Stimulated activated CD4-positive, alpha-beta T cell treated with anti-CD3 and anti-CD28 coated beads, Interleukin-1b, Interleukin-23, amount 100 ng/mL, for 4 hours (primary cell): Measurements from ENCODE around the gene GMPR2.

Experiments used
- DNase-seq, 2 donors: peaks; one replicate each; pipeline ENCODE4 v3.0.0-alpha.2; 2020; ENCODE audit warnings: low read depth in 2 of 2

The GMPR2 gene

DNA sequence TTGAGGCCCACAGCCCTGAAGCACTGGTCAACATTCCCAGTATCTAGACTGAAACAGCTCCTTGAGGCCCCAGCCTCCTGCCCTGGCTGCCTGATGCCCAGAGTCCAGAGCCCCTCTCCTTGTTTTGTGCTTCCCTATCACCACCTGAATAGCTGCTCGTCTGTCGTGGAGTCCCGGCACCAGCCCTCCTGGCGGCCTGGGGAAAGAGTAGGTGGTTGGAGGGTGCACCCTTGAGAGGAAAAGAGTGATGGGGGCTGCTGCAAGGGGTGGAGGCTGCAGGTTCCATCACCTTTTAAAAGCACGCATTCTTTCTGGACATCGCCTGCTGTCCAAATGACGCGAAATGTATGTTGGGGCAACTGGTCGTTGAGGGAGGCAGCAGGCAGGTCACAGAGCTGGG lies 35.5 kb downstream of the GMPR2 start:
- no peak for DNase-seq

GRCh38 chr14:24269368-24269767 lies 36.6 kb downstream of the GMPR2 start:
- DNase-seq: no peak

- DNase-seq: no peak
These were observed 37.3 kb downstream of the GMPR2 start for GRCh38 chr14:24269910-24270536.

DNA sequence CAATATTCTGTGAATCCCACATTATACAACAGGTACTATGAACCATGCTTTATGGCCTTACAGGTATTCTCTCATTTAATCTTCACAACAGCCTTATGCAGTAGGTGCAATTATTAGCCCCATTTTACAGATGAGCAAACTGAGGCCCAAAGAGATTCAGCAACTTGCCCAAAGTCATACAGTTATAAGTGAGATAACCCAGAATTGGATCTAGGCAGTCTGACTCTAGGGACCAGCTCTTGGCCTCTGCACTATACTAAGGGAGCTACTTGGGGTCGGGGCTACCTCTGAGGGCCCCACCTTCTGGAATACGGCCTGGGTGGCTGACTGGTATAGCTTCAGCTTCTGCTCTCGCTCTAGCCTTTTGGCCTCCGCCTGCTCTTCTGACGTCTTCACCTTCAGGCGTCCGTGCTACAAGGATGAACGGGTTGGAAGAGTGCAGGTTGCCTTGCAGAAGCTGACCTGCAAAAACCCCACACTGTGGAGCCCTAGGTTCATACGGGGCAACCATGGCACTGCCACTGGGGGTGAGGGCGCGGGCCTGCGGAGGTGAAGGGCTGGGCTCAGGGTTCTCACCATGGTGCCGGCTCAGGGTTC lies 37.9 kb downstream of the GMPR2 start:
- DNase-seq: no peak

DNA sequence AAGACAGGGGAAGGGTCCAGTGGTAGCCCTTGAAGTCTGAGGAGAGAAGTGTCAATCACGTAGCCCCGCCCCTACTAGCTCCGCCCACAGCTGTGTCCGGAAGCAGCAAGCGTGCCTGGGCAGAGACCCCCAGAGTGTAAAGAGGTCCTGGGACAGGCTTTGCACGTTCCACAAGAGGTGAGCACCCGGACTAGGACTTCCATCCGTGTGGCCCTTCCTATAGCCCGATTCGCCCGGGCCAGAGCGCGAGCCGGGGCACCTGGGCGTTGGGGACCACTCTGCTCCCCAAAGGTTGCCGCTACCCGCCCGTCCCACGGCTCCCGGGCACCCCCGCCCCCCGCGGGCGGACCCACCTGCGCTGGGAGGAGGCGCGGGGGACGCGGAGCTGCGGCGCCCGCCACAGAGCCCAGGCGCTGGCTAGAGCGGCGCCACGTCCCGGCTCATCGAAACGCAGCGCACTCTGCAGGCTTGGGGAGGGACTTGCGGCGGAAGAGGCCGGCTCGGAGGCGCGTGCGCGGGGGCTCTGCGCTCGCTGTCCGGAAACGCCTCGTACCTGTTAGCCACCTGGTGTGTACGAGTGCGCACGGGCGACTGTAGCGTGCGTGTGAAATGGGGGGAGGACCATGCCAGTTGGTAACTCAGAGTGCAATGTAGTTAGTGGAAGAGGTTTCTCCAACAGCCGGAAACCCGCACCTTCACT lies 38.6 kb downstream of the GMPR2 start, which contains the start of gene RABGGTA:
RABGGTA (minus strand) TSS at position 464 of the 700 bp plus-strand sequence. CDS start 482 bp downstream, outside the sequence.
- DNase-seq: peak; percentile 80 to 86

DNA sequence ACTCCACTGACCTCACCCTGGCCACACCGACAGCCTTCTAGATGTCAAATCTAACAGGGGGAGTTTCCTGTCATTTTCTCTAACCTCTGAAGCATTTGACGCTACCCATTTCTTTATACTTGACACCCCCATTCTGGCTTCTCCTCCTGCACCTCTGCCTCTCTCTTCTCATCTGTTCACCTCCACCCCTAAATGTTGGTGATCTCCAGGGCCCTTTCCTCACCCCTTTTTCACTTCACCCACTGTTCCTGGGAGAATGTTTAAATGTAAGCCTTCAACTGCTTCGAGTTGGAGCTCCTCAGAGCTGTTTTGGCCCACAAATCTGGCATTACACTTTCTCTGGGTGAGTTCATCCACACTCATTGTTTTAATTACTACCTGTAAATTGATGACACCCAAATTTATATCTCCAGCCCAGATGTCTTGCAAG lies 39.1 kb downstream of the GMPR2 start:
- DNase-seq: no peak

DNA sequence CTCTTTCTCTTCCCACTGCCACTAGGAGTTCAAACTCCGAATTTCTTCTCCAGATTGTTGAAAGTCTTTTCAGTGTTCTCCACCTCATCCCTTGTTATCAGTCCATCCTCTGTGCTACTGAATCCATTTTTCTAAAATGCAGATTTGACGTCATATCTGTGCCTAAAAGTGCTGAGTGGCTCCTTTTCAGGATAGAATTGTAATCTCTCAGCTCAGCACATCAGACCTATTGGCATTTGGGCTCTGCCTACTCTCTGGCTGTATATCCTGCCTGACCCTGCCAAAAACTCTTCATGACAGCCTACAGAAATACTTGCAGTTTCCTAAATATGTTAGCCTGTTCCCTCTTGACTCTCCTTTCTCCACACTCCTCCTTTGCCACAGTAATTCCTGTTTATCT lies 39.7 kb downstream of the GMPR2 start:
- DNase-seq: no peak

DNA sequence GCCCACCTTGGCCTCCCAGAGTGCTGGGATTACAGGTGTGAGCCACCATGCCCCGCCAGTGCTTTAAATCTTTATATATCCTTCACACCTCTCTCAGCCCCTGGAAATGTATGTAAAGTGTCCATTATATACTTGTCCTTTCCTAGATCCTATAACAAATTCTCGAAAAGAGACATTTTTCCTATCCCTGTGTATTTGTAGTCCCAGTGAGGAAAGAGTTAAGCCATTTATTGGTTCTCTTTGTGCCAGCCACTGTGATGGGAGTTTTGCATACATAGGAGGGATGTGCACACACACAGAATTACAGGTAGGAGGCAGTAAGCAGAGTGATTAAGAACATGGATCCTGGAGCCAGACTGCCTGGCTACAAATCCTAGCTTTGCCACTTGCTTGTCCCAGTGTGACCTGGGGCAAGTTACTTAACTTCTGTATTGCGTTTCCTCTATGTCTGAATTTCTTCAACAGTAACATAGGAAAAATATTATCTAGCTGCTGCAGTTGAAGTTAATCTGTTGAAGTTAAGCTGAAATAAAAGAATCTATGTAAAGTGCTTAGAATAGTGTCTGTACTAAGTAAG lies 40.8 kb downstream of the GMPR2 start:
- no peak for DNase-seq

DNA sequence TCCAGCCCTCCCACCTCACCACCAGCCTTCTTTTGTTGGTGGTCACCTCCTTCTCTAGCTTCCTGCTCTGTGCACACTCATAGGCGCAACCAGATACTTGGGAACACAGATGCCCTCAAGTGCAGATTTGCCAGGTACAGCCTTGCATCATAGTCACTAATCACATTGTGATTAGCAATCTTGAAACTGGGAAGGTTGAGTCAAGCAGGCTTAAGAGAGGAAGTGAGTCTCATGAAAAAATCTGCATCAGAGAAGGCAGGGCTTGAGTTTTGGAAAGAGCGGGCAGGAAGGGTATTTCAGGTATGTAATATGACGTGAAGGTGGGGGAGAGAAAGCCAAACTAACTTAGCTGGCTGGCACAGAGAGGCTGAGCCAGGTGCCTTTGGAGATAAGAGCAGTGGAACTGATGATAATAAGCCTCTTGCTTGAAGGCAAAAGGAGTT lies 41.4 kb downstream of the GMPR2 start:
- peak; percentile 27 to 48 for DNase-seq

DNA sequence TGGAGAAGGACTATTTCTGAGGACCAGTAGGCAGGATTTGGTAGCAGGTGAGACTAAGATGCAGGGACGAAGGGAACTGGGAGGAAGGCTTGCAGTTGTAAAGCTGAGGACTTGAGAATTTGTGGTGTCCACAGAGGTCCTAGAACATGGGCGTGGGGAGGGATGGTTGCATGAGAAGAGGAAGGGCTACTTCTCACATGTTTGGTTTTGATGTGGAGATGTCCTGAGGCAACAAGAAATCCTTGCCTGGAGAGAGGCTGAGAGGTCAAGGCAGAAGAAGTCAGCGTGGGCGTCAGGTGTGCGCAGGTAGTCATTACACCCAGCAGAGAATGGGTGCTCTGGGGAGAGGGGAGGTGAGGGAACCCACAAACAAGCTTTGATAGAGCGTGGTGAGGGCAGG lies 44.3 kb downstream of the GMPR2 start:
- DNase-seq: no peak

DNA sequence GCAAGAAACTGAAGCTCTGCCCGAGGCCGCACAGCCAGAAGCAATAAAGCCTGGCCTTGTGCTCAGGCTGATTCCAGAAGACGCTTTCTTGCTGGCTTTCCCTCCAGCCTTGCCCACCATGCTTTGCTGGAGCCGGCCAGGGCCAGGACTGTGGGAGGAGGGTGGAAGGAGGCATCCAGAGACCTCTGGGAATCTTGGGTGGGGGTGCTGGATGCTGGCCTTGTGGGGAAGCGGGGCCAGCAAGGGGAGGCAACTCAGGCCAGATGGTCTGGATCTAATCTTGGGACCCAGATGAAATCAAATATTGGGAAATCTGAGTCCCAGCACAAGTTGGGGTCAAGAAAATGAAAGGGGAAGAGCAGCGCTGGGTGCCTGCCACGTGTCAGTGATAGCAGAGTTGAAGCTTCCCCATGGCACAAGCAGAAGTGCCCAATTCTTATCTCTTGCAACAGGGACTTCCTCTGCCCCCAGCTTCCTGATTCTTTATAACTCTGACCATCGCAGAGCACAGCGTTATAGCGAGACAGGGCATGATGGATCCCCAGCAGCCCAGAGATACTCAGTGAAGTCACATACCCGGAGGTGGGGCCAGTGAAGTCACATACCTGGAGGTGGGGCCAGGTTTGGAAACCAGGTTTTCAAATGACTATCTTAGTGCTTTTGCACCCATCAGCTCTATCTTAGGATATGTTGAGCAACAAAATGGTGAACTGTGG lies 45.0 kb downstream of the GMPR2 start:
- no peak for DNase-seq

GRCh38 chr14:24278424-24278823 lies 45.7 kb downstream of the GMPR2 start:
- no peak for DNase-seq

DNA sequence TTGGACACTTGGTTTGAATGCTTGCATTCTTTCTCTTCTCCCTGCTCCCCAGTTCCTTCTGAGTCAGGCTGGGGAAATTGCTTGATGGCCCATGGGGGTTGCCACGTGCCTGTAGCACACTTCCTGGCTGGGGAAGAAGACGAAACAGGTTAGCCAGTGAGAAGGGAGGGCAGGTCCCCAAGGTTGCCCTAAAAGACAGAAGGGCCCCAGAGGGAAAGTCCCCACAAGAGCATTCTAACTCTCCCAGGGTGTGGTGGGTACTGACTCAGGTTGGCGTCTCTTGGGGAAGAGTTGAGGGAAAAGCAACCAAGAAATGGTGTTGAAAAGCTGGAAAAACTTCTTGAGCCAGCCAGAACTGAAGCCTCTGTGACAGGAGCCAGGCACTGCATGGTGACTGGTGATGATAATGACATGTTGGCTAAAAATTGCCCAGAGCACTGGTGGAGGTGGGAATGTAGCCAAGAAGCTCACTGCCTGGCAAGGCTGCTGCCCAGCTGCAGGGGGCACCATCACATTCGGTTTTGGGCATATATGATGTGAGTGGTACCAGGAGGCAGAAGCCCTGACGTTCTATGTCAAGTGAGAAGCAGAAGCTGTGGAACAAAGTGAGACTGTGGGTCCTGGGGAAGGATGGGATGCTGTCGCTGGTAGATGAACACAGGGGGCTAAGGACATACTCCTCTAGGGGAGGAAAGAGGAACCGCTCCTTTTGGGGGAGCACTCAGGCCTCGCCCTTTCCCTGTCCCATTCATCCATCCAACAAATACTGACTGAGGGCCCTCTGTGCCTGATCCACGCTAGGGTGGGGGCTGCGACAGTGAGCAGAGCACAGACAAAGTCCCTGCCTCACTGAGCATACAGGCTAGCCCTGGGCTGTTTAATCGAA lies 46.8 kb downstream of the GMPR2 start:
- DNase-seq: peak in 1 of 2 donors; percentile 43

DNA sequence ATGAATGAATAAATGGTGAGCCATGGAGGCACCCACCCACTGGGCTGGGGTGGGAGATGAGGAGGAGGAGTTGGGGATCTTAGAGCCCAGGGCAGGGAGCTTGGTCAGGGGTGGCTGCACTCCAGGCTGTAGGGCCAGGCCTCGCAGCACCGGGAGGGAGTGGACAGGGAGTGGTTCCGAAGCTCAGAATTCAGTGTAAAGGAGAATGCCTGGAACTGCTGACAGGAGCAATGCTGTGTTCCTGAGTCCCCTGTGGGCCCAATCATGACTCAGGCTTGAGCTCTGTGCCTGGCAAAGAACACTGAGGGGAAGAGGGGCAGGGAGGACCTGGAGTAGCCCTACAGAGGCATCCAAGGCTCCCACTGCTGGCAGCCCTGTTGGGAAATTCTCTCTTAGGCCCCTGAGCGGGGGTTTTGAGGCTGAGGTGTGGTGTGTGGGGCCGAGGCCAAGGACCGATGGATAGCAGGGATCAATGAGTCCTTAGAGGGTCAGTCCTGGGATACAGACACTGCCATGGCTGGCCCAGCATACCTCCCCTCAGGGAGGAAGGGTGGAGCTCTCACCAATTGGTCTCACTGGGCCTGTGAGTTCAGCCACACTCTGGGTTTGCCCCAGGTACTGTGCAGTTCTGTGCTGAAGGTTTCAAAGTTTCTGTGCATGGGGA lies 48.2 kb downstream of the GMPR2 start:
- DNase-seq: no peak

GRCh38 chr14:24281636-24282035 lies 48.9 kb downstream of the GMPR2 start:
- no peak for DNase-seq

DNA sequence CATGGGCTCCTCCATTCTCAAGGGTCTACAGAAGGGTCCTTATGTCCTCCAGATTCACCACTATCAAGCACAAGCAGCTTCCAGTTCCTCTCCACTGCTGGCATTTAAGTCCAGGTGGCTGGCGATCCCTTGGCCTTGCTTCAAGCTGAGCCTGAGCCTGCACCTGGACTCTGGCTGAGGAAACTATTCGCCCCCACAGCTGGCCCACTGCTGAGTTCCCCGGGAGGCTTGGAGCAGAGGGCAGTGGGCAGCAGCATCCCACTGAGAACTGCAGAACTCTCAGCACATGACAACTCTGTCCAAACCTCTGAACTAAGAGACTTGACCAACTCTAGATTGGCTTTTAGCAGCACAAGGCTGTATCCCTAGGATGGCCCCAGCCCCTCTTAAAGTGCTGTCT lies 50.0 kb downstream of the GMPR2 start:
- no peak for DNase-seq

GRCh38 chr14:24283796-24284460 lies 51.2 kb downstream of the GMPR2 start:
- DNase-seq: no peak

GRCh38 chr14:24284501-24285035 lies 51.8 kb downstream of the GMPR2 start:
- no peak for DNase-seq

- no peak for DNase-seq
These were observed 52.6 kb downstream of the GMPR2 start for GRCh38 chr14:24285351-24285750.

- DNase-seq: no peak
These were observed 54.3 kb downstream of the GMPR2 start for GRCh38 chr14:24286996-24287395.
